ENCODE results near the gene FRRS1.

Gene FRRS1

DNA sequence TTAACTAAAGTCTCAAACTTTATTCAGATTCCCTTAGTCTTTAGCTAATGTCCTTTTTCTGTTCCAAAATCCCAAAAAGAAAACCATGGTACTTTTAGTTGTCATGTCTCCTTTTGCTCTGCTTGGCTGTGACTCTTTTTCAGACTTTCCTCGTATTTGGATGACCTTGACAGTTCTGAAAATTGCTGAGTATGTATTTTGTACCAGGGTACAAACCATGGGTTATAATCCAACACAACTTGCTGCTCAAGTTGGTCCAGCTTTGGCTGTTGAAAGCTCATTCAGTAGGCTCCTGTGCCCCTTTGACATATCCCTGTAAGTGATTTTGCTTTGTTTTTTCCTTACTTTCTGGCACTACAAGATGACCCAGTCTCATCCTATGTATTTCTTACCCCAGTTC, 68.9 kb downstream of the FRRS1 start:
- no peaks in the 10 kb centered on the region for H3K36me3 ChIP-seq (ENCODE audit: insufficient read depth, low read length)
- H3K79me2 ChIP-seq (ENCODE audit: insufficient read depth, low read length), result no peaks in the 10 kb centered on the region
- TF ChIP-seq, protein P1, sequence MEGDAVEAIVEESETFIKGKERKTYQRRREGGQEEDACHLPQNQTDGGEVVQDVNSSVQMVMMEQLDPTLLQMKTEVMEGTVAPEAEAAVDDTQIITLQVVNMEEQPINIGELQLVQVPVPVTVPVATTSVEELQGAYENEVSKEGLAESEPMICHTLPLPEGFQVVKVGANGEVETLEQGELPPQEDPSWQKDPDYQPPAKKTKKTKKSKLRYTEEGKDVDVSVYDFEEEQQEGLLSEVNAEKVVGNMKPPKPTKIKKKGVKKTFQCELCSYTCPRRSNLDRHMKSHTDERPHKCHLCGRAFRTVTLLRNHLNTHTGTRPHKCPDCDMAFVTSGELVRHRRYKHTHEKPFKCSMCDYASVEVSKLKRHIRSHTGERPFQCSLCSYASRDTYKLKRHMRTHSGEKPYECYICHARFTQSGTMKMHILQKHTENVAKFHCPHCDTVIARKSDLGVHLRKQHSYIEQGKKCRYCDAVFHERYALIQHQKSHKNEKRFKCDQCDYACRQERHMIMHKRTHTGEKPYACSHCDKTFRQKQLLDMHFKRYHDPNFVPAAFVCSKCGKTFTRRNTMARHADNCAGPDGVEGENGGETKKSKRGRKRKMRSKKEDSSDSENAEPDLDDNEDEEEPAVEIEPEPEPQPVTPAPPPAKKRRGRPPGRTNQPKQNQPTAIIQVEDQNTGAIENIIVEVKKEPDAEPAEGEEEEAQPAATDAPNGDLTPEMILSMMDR (IDR thresholded peaks at IDR 0.05; ENCODE audit: borderline replicate concordance, extremely low read depth, low read length, poor library complexity, severe bottlenecking), result no peak
- no peak for TF ChIP-seq EZH2 (IDR thresholded peaks at IDR 0.05; ENCODE audit: borderline replicate concordance, low read depth, low read length, severe bottlenecking)
- H4K20me1 ChIP-seq (ENCODE audit: insufficient read depth, low read length), result no peaks in the 10 kb centered on the region
- H3K27ac ChIP-seq (ENCODE audit: low read length), result no peak overlapping the region
- H3K9me3 ChIP-seq (ENCODE audit: insufficient read depth, low read length, severe bottlenecking), result no peaks in the 10 kb centered on the region
- no peaks in the 10 kb centered on the region for H3K4me1 ChIP-seq (ENCODE audit: insufficient read depth, low read length)
- H3K4me2 ChIP-seq (ENCODE audit: insufficient read depth, low read length), result no peak overlapping the region
- H2AFZ ChIP-seq (ENCODE audit: low read depth, low read length), result no peak overlapping the region
- no peak overlapping the region for H3K4me3 ChIP-seq (ENCODE audit: low read depth in 1 of 2, low read length in 2 of 2)
- H3K9ac ChIP-seq (ENCODE audit: low read depth, low read length), result no peak overlapping the region
- no peaks in the 10 kb centered on the region for H3K27me3 ChIP-seq (ENCODE audit: insufficient read depth, low read length, poor library complexity)
- ATAC-seq (ENCODE audit: insufficient read depth, low read depth) (no peak), DNase-seq (no peak)

DNA sequence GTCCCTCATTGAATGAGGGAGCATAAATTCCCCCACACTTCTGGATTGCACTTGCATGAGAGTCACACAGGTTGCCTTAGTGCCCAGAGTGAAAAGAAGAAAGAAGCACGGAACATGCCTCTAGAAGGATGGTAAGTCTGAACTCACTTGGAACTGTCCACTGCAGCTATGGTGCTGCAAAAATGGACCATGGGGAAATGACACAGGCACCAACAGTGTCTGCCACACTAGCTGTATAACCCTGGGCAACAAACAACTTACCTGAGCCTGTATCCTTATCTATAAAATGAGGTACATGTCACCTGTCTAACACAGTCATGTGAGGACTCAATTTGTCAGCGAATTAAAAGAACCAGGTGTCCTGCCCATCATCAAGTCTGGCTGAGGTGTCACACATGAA, 69.8 kb downstream of the FRRS1 start:
- Histone ChIP-seq H3K4me3 (ENCODE audit: low read depth in 1 of 2, low read length in 2 of 2) (no peak overlapping the region), H3K9me3 (ENCODE audit: insufficient read depth, low read length, severe bottlenecking) (no peaks in the 10 kb centered on the region), H3K27me3 (ENCODE audit: insufficient read depth, low read length, poor library complexity) (no peaks in the 10 kb centered on the region), H3K36me3 (ENCODE audit: insufficient read depth, low read length) (no peaks in the 10 kb centered on the region), H3K9ac (ENCODE audit: low read depth, low read length) (no peak overlapping the region), H4K20me1 (ENCODE audit: insufficient read depth, low read length) (no peaks in the 10 kb centered on the region), H2AFZ (ENCODE audit: low read depth, low read length) (no peak overlapping the region), H3K4me1 (ENCODE audit: insufficient read depth, low read length) (no peaks in the 10 kb centered on the region), H3K4me2 (ENCODE audit: insufficient read depth, low read length) (no peak overlapping the region), H3K27ac (ENCODE audit: low read length) (no peak overlapping the region), H3K79me2 (ENCODE audit: insufficient read depth, low read length) (no peaks in the 10 kb centered on the region)
- no peak for ATAC-seq (ENCODE audit: insufficient read depth, low read depth)
- no peak for DNase-seq
- TF ChIP-seq EZH2 (IDR thresholded peaks at IDR 0.05; ENCODE audit: borderline replicate concordance, low read depth, low read length, severe bottlenecking), result no peak
- TF ChIP-seq, protein P1 (IDR thresholded peaks at IDR 0.05; ENCODE audit: borderline replicate concordance, extremely low read depth, low read length, poor library complexity, severe bottlenecking), result no peak

DNA sequence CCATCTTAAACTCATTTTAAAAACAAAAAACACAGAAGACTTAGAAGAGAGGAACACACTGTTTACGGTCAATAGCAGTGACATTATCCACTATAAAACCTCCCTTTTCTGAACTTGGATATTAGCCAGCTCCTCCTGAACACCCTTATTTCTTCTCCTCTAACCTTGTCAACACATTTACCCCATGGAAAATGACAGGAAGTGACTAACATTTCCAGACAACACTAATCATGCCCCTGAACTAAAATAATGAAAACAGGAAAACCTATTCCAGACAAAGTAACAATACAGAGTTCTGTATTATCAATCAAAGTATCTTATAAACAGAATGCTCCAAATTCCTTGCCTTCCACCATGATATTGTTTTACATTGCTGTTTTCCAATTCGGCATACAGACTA, 75.3 kb downstream of the FRRS1 start:
- Histone ChIP-seq H3K9me3 (ENCODE audit: insufficient read depth, low read length, severe bottlenecking) (no peaks in the 10 kb centered on the region), H3K27me3 (ENCODE audit: insufficient read depth, low read length, poor library complexity) (no peaks in the 10 kb centered on the region), H3K4me3 (ENCODE audit: low read depth in 1 of 2, low read length in 2 of 2) (no peak overlapping the region), H4K20me1 (ENCODE audit: insufficient read depth, low read length) (no peaks in the 10 kb centered on the region), H3K9ac (ENCODE audit: low read depth, low read length) (no peak overlapping the region), H3K27ac (ENCODE audit: low read length) (no peak overlapping the region), H3K4me2 (ENCODE audit: insufficient read depth, low read length) (no peak overlapping the region), H2AFZ (ENCODE audit: low read depth, low read length) (no peak overlapping the region), H3K4me1 (ENCODE audit: insufficient read depth, low read length) (no peaks in the 10 kb centered on the region), H3K36me3 (ENCODE audit: insufficient read depth, low read length) (no peaks in the 10 kb centered on the region), H3K79me2 (ENCODE audit: insufficient read depth, low read length) (no peaks in the 10 kb centered on the region)
- no peak for TF ChIP-seq EZH2 (IDR thresholded peaks at IDR 0.05; ENCODE audit: borderline replicate concordance, low read depth, low read length, severe bottlenecking)
- TF ChIP-seq, protein P1 (IDR thresholded peaks at IDR 0.05; ENCODE audit: borderline replicate concordance, extremely low read depth, low read length, poor library complexity, severe bottlenecking), result no peak
- ATAC-seq (ENCODE audit: insufficient read depth, low read depth), result no peak
- no peak for DNase-seq

Measured in DND-41 (cell line).